ENCODE data around the gene DOK5.

- TF ChIP-seq CTCF (IDR thresholded peaks at IDR 0.05; ENCODE audit: extremely low read depth in 1 of 2, insufficient read depth in 1 of 2, low read depth in 1 of 2, low read length in 2 of 2), result no peak
- TF ChIP-seq GATA2 (IDR thresholded peaks at IDR 0.05; ENCODE audit: insufficient read depth, insufficient read length, low read depth, low read length), result no peak
- TF ChIP-seq POLR2A (IDR thresholded peaks at IDR 0.05; ENCODE audit: low read depth, low read length), result no peak
These were observed 144.3 kb downstream of the DOK5 start for GRCh38 chr20:54619682-54620081.
